HG02852 (cell line): ENCODE data around the gene CENPU.

Experiments used
- ATAC-seq: cut with Tn5 transposase; IDR thresholded peaks from one replicate; pipeline ENCODE4 v1.9.1; 2021; ENCODE audit warnings: mild to moderate bottlenecking, moderate library complexity; ENCODE audit not compliant: unreplicated experiment

The CENPU gene

GRCh38 chr4:184645904-184646610 is 87.8 kb downstream of the CENPU start:
- no peak for ATAC-seq

GRCh38 chr4:184644553-184645307 is 89.2 kb downstream of the CENPU start:
- ATAC-seq, result no peak
